ENCODE results near the gene MRPS7.

DNA sequence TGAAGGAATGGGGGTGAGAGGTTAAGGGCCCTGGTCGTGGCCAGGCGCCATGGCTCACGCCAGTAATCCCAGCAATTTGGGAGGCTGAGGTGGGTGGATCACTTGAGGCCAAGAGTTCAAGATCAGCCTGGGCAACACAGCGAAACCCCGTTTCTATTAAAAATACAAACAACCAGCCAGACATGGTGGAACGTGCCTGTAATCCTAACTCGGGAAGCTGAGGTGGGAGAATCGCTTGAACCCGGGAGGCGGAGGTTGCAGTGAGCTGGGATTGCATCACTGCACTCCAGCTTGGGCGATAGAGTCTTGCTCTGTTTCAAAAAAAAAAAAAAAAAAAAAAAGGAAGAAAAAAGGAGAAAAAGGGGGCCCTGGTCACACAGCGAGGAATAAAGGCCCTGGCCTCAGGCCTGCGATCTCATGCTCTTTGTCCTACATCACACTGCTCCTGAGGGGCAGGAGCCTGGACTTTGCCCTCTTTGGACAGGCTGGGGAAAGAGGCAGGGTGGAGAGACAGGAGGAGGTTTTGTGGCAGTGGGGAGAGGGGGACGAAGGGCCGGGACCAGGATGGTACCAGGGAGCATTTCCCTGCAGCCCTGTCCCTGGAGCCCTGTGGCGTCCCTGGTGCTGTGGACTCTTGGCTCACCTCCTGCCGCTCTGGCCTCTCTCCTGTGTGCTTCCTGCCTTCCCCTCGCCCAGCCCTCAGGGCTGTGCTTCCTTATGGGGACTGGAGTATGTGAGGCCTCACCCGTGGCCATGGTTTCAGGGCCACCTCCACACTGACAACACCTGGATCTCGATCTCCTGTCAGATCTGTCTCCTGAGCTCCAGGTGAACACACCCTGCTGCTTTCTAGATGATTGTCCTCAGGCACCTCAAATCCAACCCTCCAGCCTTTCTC, 47.3 kb downstream of the MRPS7 start:
- TF ChIP-seq, protein P1, sequence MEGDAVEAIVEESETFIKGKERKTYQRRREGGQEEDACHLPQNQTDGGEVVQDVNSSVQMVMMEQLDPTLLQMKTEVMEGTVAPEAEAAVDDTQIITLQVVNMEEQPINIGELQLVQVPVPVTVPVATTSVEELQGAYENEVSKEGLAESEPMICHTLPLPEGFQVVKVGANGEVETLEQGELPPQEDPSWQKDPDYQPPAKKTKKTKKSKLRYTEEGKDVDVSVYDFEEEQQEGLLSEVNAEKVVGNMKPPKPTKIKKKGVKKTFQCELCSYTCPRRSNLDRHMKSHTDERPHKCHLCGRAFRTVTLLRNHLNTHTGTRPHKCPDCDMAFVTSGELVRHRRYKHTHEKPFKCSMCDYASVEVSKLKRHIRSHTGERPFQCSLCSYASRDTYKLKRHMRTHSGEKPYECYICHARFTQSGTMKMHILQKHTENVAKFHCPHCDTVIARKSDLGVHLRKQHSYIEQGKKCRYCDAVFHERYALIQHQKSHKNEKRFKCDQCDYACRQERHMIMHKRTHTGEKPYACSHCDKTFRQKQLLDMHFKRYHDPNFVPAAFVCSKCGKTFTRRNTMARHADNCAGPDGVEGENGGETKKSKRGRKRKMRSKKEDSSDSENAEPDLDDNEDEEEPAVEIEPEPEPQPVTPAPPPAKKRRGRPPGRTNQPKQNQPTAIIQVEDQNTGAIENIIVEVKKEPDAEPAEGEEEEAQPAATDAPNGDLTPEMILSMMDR (conservative IDR thresholded peaks at IDR 0.05), result no peak
- no peak for TF ChIP-seq EZH2 (IDR thresholded peaks at IDR 0.05; ENCODE audit: low read depth)
